ENCODE measurements around the gene PSTK.

Gene PSTK

DNA sequence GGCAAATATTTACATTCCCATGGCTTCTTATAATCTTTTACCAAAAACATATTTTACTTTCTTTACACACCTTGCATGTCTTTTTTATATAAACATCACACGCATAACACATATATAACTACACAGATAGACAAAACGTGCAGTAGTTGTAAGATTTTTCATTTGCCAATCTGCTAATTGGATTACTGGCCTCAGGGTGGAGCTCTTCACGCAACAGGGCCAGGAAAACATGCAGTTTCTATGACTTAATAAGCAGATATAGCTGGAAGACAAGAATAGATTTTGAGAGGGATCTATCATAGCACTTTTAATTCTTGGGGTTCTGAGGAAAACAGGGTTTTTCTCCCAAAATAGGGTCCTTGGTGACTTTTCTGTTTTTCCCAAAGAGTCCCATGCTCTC is 41.3 kb downstream of the PSTK start:
- no peak for DNase-seq

DNA sequence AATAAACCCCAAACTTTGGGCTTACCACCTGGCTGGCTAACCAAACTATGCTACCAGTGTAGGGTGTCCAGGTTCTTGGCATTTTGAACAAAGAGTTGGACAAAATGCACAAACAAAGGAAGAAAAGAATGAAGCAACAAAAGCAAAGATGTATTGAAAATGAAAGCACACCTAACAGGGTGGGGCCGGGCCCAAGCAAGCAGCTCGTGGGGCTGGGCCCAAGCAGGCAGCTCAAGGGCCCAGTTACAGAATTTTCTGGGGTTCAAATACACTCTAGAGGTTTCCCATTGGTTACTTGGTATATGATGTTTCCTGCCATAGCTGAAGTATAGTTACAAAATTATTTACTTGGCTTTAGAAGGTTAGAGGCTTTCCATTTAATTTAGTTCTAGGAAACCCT is 44.3 kb downstream of the PSTK start:
- no peak for DNase-seq

DNA sequence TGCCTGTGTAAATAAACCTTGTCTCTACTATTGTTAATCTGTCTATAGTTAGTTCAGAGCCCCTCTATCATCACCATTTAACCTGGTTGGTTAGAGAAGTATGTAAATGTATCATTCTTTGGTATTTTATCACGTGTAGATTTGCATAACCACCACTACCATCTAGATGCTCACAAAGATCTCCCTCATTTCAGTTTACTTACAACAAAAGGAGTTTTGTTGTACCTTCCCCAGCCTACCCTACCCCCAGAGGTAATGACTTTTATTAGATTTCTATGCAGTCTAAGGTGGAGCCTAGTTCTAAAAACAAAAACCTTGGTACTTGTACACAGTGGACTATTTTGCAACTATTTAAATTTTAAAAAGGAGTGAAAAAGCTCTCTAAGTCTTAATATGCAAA is 46.1 kb downstream of the PSTK start:
- DNase-seq = no peak

DNA sequence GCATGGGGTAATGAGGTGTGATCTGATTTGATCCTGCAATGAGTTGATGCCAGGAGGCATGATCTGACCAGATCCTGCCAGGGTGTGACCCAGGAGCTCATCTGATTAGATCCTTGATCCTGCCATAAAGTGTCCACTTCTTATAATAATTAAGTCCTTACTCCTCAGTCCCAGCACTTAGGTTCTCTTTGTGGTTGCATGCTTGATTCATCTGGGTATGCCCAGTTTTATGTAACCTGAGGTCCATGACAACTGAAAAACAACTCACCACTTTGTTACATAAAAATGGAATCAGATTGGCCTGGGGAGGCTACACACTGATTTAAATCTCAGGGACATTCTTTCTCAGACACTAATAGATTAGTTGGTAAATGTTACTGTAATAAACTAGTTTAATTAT is 47.7 kb downstream of the PSTK start:
- no peak for DNase-seq

DNA sequence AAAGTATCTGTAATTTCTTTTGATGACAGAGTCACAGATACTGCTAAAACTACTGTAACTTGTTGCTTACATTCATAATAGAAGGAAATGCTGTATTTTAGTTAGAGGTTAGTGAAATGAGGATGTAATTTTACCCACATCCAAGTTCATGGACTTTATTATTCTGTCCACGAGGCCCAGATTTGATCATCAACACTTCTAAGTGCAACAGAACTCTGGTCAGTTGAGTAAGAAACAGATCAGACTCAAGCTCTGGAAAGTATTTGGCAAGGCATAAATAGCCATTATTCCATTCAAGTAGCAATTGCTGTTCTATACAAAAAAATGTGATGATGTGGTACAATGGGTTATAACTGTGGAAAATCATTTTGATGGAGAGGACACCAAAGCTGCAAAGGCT is 50.9 kb downstream of the PSTK start:
- no peak for DNase-seq

DNA sequence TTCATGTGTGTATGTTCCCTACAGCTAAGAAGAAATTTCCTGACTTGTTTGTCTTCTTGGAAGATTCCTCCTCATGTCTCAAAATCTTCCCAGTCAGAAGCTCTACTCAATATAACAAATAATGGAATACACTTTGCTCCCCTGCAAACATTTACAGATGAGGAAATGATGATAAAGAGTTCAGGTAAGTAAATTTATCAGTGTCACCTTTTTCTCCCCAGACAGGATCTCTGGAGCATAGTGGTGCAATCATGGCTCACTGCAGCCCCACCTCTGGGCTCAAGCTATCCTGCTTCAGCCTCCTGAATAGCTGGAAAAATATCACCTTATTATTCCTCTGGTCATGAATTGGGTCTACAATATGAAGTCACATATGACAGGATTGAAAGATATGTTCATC is 54.1 kb downstream of the PSTK start:
- DNase-seq = no peak

DNA sequence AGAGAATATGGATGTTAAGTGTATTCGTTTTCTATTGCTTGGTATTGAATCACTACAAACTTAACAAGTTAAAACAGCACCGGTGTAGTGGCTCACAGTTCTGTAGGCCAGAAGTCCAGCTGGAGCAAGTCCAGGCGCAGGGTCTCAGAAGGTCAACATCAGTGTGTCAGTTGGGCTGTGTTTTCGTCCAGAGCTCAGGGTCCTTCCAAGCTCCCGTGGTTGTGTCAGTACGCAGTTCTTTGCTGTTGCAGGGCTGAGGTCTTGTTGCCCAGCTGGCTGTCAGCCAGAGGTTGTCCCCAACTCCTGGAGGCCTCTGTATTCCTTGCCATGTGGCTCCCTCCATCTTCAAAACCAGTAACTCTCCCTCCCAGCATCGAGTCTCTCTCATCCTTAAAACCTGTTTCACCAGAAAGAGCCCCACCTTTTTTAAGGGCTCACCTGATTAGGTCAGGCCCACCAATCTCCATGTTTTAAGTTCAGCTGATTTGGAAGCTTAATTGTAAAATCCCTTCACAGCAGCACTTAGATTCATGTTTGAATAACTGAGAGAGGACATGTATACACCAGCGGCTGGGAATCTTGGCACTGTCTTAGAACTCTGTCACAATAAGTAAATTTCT is 55.4 kb downstream of the PSTK start:
- DNase-seq = no peak

DNA sequence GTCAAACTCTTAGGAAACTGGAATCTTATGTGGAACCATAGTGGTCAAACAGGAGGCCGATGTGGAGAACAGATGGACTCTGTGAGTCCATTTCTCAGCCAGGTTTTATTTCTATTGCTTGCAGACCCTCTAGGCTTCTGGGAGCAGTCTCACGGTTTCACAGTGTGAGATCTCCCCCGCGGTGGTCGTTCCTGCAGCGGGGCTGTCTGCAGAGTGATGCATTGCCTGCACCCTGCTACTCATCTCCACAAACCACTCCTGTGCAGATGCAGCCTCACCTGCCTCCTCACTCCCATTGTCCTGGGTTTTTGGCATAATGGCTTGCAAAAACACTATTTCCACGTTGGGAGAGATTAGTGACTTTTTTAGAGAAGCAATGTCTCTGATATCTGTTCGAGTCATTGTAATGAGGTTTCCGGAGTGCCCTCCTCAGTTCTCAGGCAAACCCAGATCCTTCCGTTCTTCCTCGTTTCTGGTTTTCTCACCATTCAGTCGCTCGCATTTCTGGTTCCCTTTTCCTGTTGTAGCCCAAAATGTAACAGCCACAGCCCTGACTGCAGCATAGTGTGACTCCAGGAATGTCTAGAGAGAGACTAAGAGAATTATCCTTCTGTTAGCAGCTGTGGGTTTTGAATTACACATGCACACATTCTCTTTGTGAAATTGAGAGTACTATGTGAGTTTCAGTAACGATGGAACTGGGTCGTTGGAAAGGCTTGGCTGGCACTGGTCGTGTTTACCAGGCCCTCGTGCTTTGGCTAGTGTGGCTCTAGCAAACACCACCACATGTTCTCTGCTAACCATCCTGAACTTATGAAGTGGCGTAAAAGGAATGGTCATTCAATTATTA is 58.8 kb downstream of the PSTK start:
- no peak for DNase-seq

DNA sequence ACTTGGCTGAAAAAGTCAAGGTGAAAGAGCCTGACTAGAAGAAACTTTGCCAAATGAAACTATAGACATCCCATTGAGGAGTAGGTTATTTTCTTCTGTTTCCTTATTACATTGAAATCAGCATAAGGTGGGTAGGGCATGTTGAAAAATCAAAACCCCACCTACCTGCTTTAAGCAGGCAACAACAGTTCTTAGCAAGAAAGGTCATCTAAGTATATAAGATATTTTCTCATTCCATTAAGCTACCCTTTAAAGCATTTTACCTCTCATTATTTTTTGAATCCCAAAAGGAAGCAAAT is 59.4 kb downstream of the PSTK start:
- no peak for DNase-seq

All from NCI-H446 treated with DMSO at 0.1 percent for 48 hours (cell line).